Type B pancreatic cell (in vitro differentiated cells): ENCODE data around the gene CAPZA2. TPM values are rescaled to one million over a fixed set of nuclear protein-coding genes. Genes with fewer than 3 reads are reported as not detected.

Source experiments
- DNase-seq: peaks from one replicate; pipeline ENCODE4 v3.0.0; 2021; ENCODE audit warnings: mixed read lengths; ENCODE audit not compliant: unreplicated experiment; ENCODE audit errors: extremely low spot score
- H3K27ac Mint-ChIP-seq: 2 replicates; pipeline ENCODE4 v1.8.0; 2021; ENCODE audit warnings: mild to moderate bottlenecking, mixed read lengths
- H3K27me3 Mint-ChIP-seq: 2 replicates; pipeline ENCODE4 v1.8.0; 2021; ENCODE audit warnings: mixed read lengths
- H3K36me3 Mint-ChIP-seq: 2 replicates; pipeline ENCODE4 v1.8.0; 2021; ENCODE audit warnings: mixed read lengths
- H3K4me1 Mint-ChIP-seq: one replicate; pipeline ENCODE4 v1.8.0; 2021; ENCODE audit warnings: mixed read lengths; ENCODE audit not compliant: unreplicated experiment
- H3K4me3 Mint-ChIP-seq: 2 replicates; pipeline ENCODE4 v1.8.0; 2021; ENCODE audit warnings: mild to moderate bottlenecking, mixed read lengths
- H3K9me3 Mint-ChIP-seq: 2 replicates; pipeline ENCODE4 v1.8.0; 2021; ENCODE audit warnings: mixed read lengths
- CTCF ChIP-seq: fragments of 200-600 bp; sonication (generic); conservative IDR thresholded peaks from 2 replicates; pipeline ENCODE4 v1.5.0; 2021; ENCODE audit warnings: antibody characterized with exemption, mild to moderate bottlenecking
- total RNA-seq: library from RNA; stranded (reverse); gene quantifications from 2 replicates; pipeline ENCODE4 v1.2.1, GENCODE V29; 2021; ENCODE audit warnings: low replicate concordance

Gene CAPZA2
- total RNA-seq, 1 donor from 2014 or later = 167 TPM

GRCh38 chr7:116950889-116951351 is 88.5 kb downstream of the CAPZA2 start:
- DNase-seq = no peak
- H3K27me3 Mint-ChIP-seq = no peaks in the 10 kb centered on the region
- peaks cover 27% of the 10 kb centered on the region for H3K4me1 Mint-ChIP-seq
- H3K9me3 Mint-ChIP-seq = no peaks in the 10 kb centered on the region
- no peaks in the 10 kb centered on the region for H3K36me3 Mint-ChIP-seq
- no peak overlapping the region for H3K27ac Mint-ChIP-seq
- peak overlapping the region; percentile 20 for H3K4me3 Mint-ChIP-seq
- no peak for TF ChIP-seq CTCF

- Mint-ChIP-seq H3K27ac (no peak overlapping the region), H3K9me3 (no peaks in the 10 kb centered on the region), H3K36me3 (no peaks in the 10 kb centered on the region), H3K27me3 (no peaks in the 10 kb centered on the region), H3K4me3 (peak overlapping the region; percentile 38), H3K4me1 (peaks cover 27% of the 10 kb centered on the region)
- DNase-seq = no peak
- no peak for TF ChIP-seq CTCF
Observed at GRCh38 chr7:116951366-116952292, 89.2 kb downstream of the CAPZA2 start.

GRCh38 chr7:116952635-116953371 is 90.4 kb downstream of the CAPZA2 start:
- TF ChIP-seq CTCF = no peak
- Mint-ChIP-seq H3K9me3 (no peaks in the 10 kb centered on the region), H3K27me3 (no peaks in the 10 kb centered on the region), H3K4me1 (peaks cover 27% of the 10 kb centered on the region), H3K36me3 (no peaks in the 10 kb centered on the region), H3K4me3 (peak overlapping the region; percentile 94), H3K27ac (peak overlapping the region; percentile 98)
- DNase-seq = peak; percentile 72

- Mint-ChIP-seq H3K4me3 (peak within 1 kb of the TSS; percentile 97), H3K9me3 (no peaks in the 10 kb centered on the region), H3K4me1 (peaks cover 27% of the 10 kb centered on the region), H3K27ac (peak within 1 kb of the TSS; percentile 98), H3K36me3 (no peaks in the 10 kb centered on the region), H3K27me3 (no peaks in the 10 kb centered on the region)
- DNase-seq = peak; percentile 73
- no peak for TF ChIP-seq CTCF
Observed at GRCh38 chr7:116953372-116953905, 91.1 kb downstream of the CAPZA2 start, which contains the start of gene ST7. ST7 (plus strand) TSS chr7:116953501; CDS start chr7:116953541, 40 bp downstream.
